ENCODE results near the gene CELF2.
A peak's percentile ranks its signal among the peaks of the same experiment; 100 is the strongest.
"Not testable (repeated sequence)": the region's sequence is repeated elsewhere in the genome, so short reads cannot be mapped to it uniquely, and the experiment has no call there.

The CELF2 gene

DNA sequence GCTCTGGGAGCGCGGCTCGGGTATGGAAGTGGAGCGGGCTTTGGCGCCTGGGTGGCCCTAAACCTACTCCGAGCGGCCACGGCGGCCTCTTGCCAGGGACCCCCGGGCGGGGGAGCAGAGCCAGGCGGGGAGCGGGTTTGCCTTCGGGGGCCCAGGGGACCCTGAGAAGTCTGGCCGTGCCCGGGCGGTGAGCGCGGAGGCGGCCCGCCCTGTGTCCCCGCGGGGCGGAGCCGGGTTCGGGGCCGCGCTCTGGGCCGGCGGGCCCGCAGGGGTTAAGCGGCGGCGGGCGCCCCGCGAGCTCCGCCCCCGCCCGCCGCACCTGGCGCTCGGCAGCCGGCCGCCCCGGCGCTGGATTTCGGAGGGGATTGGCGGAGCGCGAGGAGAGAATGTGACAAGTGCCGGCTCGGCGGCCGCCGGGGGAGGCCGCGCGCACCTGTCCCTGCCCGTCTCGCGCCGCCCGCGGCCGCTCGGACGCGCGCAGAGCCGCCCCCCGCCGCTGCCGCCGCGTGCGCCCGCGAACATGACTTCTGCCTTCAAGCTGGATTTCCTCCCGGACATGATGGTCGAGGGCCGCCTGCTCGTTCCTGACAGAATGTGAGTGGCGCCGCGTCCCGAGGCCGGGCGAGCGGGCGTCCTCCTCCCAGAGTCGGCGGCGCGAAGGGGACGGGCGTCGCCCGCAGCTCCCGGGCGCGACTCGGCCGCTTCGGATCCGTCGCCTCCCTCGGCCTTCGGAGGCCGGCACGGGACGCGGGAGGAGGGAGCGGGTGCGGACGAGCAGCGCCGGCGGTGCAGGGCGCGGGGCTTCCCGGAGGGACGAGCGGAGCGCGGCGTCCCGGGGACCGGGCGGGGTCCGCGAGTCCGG, at the start of gene CELF2:
CELF2 (plus strand) TSS at position 303 of the 862 bp plus-strand sequence; CDS start at position 521, 218 bp downstream.
- DNase-seq: no peak

DNA sequence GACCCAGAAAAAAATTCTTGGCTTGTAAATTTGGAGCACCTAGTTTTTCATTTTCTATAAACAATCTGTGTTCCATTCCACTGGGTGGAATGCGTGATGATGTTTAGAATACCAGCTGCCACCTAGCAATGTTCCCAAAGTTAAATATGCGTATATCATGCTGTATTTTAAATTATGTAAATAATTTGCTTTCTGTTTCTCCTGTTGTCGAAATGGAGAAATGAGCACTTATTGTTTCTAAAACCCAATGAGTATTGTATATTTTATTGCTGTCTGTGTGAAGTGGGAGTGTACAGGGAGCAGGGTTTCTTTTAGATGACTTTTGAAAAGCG, 49.4 kb upstream of the CELF2 start:
- DNase-seq: no peak

DNA sequence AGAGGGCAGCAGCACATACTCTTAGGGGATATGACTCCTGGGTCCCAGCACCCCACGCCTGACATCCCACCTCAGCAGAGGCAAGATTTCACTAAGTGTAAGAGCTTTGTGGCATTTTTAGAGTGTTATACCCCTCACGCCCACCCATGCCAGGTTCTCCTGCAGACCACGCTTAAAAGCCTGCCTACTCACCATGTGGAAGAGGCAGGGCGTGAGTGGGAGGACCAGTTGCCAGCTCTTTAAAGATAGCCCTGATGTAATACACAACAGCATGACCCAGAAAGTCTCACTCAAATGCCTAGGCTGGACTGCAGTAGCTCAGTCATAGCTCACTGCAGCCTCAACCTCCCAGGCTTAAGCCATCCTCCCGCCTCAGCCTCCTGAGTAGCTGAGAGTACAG, 44.4 kb upstream of the CELF2 start:
- DNase-seq: no peak

DNA sequence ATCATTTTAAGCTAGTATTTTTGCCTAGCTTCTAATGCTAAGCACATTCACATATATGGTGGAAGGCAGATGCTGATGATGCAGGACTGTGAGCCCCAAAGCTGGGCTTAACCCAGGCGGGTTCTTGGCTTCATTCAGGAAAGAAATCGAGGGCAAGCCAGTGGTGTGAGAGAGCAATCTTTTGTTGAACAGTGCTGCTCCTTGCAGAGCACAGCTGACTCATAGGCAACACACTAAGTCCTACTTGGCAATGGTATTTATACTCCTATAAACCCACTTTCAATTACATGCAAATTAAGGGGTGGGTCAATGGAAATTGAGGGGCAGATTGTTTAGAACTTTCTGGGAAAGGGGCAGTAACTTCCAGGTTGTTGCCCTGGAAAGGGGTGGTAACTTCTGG, 42.0 kb upstream of the CELF2 start:
- DNase-seq: no peak

DNA sequence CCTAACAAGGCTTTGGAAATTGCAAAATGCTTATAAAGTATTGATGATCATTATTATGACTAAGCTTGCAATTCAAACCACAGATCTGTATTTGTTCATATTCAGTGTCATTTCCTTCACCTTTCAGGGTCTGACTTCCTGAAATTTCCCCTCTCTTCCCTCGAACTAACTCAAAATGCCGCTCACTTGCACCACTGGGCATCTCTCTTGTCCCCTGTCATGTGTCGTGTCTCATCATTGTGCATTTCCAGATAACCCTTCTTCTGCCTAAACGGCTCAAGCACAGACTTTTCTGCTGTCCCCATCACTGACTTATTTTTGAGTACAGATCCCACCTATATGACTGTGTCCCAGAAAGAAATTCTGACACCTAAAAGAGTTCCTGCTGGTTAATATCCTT, 41.0 kb upstream of the CELF2 start:
- no peak for DNase-seq

DNA sequence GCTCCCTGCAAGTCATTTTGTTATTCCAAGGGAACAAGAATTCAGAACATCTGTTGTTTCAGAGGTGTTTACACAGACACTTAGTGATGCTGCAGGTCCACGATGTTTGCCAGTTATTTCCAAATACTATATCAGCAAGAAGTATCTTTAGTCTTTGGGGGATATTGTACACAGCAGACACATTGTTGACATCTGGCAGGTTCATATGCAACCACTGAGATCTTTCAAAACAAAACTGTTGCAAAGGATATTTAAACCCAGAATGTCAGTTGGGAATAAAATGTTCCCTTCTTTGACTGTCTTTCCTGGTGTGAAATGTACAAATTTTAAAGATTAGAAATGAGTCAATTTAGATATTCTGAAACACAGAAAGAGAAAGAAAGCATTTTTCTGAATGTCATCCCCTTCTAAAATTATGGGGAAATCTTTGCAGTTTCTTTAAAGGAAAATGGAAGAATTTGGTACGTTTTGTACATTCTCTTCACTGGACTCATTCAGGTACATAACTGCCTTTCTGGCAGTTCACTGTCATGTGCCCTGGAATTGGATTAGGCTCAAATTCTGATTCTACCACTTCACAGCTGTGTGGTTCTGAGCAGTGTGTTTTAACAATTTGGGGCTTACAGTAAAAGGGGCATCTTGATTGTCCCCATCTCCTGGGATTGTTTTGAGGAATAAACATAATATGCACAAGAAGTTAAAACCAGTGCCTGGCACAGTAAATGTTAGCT, 40.3 kb upstream of the CELF2 start:
- DNase-seq: no peak

DNA sequence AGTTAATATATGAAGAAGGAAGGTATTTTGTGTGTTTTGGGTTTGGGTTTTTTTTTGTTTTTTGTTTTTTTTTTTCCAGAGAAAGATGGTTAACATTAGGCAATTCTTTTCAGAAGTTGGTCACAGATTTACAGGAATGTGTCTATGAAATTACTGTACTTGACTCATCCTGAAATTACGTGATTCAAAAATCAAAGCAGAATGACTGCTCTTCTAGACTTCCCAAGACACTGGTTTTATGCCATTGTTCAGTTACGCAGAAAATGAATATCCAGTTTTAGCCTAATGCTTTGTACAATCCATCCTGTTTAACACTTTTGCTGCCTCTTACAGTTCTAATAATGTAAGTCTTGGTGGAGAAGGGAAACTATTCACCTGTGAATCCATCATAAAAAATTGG, 39.7 kb upstream of the CELF2 start:
- peak; percentile 65 for DNase-seq

DNA sequence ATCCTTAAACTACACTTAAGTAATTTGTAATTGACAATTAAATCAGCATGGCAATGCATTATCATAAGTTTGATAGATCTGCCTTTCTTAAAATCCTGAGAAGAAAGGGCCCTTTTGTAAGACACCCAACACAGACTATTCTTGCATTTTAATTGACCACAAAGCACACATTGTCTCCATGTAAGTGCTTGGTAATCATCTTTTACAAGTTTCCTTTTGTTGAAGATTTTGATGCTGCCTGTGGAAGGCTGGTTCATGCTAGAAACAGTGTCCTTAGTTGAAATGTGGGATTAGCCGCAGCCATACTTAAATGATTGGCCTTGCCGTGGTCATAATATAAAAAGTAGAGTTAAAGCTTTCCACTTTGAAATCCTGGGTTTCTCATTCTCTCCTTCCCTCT, 32.3 kb upstream of the CELF2 start:
- DNase-seq: no peak

DNA sequence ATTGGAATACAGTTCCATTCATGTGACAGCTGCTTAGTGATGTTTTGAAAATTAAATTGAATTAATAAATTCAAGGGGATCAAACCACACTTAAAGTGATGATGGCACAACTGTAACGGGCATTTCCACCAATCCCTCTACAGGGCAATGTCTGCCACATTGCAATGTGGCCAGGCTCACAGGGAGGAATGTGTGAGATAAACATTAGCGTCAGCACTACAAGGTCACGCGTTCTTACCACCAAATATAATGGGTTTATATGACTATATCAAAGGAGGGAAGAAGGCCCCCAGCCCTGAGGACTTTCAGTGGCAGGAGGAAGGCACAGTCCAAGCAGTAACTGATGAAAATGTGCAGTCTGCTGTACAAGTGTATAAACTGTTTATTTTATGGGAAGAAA, 31.1 kb upstream of the CELF2 start:
- no peak for DNase-seq

DNA sequence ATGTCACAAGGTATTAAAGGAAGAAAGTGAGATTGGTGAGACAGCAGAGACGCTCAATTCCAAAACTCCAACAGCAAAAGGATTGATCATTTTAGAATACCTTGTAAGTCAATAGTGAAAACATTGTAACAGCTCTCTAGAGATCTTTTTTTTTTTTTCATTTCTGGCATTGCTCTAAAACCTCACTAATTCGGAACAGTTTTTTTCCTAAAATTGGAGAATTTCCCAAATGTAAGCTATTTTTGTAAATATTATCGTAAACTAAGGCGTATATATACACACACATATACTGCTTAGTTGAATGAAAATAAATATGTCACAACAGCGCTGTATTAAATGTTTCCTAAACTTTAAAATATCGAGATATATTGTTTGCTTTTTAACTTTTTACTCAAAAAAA, 30.6 kb upstream of the CELF2 start:
- no peak for DNase-seq

DNA sequence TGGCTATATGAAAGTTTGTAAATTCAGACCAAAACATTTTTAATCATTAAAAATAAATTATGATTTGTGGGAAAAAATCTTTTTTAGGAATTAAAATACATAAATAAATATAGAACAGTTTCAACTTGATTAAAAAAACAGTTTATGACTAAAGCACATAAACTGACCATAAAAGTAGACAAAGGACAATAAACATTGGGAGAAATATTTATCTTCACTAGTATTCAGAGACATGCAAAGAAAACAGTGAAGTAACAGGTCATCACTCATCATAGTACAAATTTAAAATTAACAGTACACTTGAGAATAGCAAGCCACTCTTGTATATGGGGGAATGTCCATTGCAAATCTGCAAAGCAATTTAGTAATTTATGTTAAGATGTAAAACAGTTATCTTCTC, 28.0 kb upstream of the CELF2 start:
- DNase-seq: no peak

DNA sequence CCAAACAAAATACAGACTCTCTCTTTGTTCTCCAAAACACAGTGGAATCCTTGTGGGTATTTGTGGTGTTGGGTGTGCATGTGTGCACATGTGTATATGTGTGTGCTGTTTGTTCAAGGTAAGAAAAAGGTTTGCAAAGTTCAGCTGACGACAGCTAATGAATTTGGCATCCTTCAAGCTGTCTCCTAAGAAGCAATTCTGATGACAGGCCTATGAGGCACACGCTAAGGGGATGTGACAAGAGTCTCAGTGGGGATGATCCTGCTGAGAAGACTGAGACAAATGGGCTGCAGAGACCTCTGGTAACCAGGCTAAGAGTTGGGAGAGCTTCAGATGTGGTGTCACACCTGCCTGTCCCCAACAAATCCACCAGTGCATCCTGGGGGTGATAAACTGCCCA, 26.5 kb upstream of the CELF2 start:
- DNase-seq: no peak

DNA sequence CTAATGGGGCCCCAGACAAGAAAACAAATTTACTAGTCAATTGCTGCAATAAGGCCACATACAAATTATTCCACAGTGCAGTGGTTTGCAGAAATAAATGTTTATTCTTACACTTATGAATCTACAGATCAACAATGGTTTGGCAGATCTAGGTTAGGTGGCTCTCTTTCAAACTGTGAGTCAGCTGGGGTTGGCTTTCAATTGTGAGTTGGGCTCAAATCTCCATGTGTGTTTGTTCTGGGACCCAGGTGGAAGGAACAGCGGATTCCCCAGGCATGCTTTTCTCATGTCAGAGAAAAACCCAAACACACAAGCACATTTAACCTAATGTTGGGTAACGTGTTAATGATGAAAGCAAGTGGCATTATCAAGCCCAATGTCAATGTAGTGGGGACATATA, 25.6 kb upstream of the CELF2 start:
- no peak for DNase-seq

DNA sequence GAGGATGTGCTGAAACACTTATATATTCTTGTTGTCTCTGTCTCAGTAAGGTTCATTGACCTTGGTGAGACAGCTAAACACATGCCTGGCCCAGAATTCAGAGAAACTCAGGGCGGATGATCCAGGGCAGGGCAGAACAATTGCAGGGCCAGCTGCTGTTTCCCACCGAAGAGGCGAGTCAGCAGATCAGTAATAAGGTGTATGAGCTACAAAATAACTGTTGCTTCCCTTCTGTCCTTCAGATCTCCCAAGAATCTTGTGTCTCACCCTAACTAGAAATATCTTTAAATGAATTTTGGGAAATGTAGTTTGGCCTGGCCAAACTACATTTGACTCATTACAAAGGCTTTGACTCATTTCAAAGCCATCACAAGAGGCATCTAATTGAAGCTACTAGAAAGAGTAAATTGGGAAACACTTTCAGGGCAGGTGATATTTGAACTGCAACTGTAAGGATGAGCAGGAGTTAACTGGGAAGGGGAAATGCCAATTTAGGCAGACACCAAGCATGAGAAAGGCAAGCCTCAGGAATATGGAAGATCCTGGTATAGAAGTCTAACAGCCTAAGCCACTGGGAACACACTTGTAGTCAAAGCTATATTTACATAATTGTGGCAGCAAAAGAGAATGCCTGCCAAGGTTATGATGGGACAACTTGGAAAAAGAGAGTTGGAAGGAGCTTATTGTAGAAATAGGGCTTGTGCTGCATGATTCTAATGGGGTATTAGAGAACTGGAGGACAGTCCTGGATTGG, 24.5 kb upstream of the CELF2 start:
- no peak for DNase-seq

DNA sequence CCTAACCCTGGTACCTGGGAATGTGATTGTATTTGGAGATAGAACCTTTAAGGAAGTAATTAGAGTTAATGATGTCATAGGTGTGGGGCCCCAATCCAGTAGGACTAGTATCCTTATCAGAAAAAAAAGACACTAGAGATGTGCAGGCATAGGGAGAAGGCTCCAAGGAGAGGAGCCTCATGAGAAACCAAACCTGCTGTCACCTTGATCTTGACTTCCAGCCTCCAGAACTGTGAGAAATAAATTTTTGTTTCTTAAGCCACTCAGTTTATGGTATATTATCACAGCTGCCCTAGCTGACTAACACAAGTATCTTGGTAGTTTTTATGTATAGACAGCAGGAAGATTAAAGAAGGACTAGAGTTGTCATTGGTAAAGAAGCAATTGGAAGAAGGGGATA, 23.9 kb upstream of the CELF2 start:
- no peak for DNase-seq

DNA sequence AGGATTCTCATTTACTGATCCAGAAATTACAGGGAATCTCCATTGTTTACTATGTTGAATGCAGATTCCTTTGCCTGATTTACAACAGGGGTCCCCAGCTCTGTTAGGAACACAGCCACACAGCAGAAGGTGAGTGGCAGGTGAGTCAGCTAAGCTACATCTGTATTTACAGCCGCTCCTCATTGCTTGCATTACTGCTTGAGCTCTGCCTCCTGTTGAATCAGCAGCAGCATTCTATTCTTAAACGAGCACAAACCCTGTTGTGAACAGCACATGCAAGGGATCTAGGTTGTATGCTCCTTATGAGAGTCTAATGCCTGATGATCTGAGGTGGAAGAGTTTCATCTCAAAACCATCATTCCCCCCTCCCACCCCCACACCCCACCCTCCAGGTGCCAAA, 23.3 kb upstream of the CELF2 start:
- no peak for DNase-seq

DNA sequence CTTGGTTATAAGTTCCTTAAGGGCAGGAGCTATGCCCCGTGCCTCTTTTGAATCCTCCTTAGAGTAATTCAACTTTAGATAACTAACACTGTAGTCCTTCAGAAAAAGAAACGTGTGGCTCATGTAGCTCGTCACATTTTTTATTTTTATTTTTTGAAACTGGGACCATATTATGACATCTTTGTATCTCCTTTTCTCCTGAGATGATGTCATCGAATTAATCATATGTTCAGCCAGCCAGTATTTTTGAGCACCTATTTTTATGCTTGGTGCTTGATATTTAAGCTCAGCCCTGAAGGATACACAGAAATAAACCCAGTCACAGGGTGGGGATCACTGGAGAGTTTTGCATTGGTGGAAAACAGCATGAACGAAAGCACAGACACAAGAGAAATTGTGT, 22.6 kb upstream of the CELF2 start:
- no peak for DNase-seq

DNA sequence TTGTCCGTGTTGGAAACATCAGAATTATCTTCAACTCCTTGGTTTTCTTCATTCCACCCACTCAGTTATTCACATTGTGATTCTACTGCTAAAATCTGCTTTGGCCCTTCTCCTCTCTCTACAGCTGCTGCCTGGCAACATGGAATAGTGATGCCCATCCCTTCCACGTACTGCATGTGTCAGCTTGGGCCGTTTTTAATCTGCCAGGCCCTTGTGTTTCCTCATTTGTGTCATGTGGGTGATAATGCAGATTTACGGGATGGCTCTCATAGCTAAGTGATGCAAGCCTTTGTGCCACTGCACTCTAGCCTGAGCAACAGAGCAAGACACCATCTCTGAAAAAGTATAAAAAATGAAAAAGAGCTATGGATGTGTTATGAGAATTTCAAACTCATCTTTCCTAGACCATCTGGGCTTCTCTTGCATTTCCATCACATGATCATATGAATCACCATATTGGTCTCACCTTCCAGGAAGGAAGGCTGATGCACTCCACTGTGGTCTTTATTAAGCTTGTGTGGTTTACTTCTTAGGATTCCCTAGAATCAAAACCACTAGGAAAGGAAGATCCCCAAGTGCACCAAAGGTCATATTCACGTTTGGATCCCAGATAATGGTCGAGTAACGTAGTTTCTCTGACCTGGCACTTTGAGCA, 20.6 kb upstream of the CELF2 start:
- DNase-seq: no peak

DNA sequence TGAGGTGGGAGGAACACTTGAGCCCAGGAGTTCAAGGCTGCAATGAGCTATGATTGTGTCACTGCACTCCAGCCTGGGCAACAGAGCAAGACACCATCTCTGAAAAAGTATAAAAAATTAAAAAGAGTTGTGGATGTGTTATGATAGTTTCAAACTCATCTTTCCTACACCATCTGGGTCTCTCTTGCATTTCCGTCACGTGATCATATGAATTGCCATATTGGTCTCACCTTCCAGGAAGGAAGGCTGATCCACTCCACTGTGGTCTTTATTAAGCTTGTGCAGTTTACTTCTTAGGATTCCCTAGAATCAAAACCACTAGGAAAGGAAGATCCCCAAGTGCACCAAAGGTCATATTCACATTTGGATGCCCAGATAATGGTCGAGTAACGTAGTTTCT, 18.2 kb upstream of the CELF2 start:
- not testable (repeated sequence) for DNase-seq

DNA sequence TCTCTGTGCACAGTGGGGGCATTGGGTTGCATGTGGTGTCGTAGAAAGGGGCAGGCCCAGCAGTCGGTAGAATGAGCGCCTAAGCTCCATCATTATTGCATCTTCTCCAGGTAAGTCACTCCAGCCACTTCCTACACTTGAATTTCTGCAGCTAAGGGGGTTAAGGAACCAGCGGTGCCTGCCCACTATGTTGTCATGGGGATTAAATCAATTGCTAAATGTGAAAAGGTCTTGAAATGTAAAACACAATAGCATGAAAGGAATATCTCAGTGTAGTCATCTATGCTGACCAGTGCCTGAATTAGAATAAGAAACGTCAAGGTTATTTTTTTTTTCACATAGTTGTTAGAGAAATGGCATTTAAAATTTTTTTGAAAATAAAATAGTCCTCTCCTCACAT, 15.2 kb upstream of the CELF2 start:
- DNase-seq: no peak

DNA sequence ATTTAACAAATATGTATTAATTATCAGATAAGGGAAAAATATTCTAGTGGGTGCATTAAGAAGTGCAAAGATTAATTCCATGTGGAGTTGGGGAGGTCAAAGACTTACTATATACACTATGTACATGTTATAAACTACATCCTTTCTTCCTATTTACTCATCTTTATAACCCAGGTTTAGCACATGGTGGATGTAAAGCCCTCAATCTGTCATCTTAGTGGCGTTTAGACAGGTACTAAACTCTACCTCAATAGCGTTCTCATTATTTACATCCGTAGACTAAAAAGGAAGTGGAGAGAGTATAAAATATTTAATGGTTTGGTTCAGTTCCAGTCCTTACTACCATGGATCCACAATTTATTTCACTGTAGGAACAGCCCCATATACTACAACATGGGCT, 14.8 kb upstream of the CELF2 start:
- DNase-seq: no peak

DNA sequence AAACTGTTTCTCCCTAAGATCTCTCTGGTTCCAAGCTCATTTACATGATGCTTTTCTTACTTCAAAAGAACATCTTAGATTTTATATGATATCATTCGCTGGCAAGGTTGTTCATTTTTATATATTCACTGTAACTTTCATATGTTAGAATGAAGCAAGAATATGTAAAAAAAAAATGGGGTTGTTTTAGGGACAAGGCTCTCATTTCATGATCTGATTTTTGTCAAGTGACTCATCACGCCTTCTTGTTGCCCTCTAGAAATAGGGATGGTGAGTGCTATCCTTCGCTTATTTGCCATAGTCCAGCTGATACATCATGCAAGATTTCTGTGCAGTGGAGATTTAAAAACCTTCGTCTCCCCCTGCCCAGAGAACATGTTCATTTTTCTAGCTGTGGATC, 14.0 kb upstream of the CELF2 start:
- DNase-seq: peak; percentile 51
